Breast epithelium (tissue), 3 donors: ENCODE data around the gene NKX2-2.

Experiments
- POLR2A ChIP-seq: fragments of 450-650 bp; IDR thresholded peaks from one replicate; pipeline ENCODE4 v1.6.1; 2016; ENCODE audit warnings: antibody characterized with exemption, mild to moderate bottlenecking, moderate library complexity
- POLR2AphosphoS5 ChIP-seq, 3 donors: sonication (generic); formaldehyde crosslinking; IDR thresholded peaks; one replicate each; pipeline ENCODE4 v1.6.1; 2017; ENCODE audit warnings: antibody characterized with exemption in 3 of 3
- TF ChIP-seq, protein P1 (sequence below), 3 donors: fragments of 450-650 bp; IDR thresholded peaks; one replicate each; pipeline ENCODE4 v1.5.1; 2016 to 2017; ENCODE audit warnings: antibody characterized with exemption in 3 of 3, mild to moderate bottlenecking in 3 of 3, moderate library complexity in 3 of 3

DNA sequence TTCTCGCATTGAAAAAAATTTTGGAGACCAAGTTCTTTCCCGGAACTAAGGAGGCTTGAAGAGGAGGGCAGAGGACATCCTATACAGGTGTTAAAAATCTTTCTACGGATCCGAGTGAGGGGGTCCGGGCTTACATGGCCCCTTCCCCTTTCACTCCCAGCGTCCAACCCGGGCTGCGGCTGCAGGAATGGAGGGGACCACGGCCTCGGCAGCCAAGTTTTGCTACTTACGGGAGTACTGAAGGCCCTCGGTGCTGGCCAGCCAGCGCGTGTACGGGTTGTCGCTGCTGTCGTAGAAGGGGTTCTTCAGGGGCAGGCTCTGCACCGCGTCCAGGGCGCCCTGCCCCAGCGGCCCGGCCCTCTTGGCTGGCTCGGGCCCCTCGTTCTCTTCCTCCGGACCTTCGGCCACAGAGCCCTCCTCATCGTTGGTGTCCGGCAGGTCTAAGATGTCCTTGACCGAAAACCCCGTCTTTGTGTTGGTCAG is 642 bp downstream of the NKX2-2 start:
- TF ChIP-seq, protein P1, sequence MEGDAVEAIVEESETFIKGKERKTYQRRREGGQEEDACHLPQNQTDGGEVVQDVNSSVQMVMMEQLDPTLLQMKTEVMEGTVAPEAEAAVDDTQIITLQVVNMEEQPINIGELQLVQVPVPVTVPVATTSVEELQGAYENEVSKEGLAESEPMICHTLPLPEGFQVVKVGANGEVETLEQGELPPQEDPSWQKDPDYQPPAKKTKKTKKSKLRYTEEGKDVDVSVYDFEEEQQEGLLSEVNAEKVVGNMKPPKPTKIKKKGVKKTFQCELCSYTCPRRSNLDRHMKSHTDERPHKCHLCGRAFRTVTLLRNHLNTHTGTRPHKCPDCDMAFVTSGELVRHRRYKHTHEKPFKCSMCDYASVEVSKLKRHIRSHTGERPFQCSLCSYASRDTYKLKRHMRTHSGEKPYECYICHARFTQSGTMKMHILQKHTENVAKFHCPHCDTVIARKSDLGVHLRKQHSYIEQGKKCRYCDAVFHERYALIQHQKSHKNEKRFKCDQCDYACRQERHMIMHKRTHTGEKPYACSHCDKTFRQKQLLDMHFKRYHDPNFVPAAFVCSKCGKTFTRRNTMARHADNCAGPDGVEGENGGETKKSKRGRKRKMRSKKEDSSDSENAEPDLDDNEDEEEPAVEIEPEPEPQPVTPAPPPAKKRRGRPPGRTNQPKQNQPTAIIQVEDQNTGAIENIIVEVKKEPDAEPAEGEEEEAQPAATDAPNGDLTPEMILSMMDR (IDR thresholded peaks at IDR 0.05) = no peak
- TF ChIP-seq POLR2A = no peak
- no peak for TF ChIP-seq POLR2AphosphoS5 (IDR thresholded peaks at IDR 0.05)
